A549 (cell line): ENCODE results near the gene NUDT9. TPM values are rescaled to one million over a fixed set of nuclear protein-coding genes. Genes with fewer than 3 reads are reported as not detected.
"Not testable (repeated sequence)": the region's sequence is repeated elsewhere in the genome, so short reads cannot be mapped to it uniquely, and the experiment has no call there.

ENCODE experiments used
- ATAC-seq, 2 experiments: fragments of 200-7000 bp in 1 of 2; fragments of >200 bp in 1 of 2; cut with Nextera tagmentation in 1 of 2; cut with Tn5 transposase in 1 of 2; 3 replicates each; pipeline versions ENCODE4 v1.8.0 to v1.9.1; 2018 to 2020; ENCODE audit warnings: mild to moderate bottlenecking in 1 of 2, moderate library complexity in 1 of 2
- CTCF ChIA-PET: fragments of 300-600 bp; sonication (Branson Sonifier 250); formaldehyde crosslinking; extraction: SDS; loops from one replicate; lab custom pipeline; 2021; ENCODE audit warnings: antibody characterized with exemption, inconsistent platforms; lab: Yijun Ruan, JAX
- POLR2A ChIA-PET: fragments of 350-600 bp; formaldehyde crosslinking; extraction: SDS; loops from one replicate; lab custom pipeline; 2021; ENCODE audit warnings: antibody characterized with exemption, inconsistent platforms; lab: Yijun Ruan, JAX
- DNase-seq, 2 experiments: peaks; one replicate each; pipeline versions ENCODE4 v3.0.0 to v3.0.0-alpha.2; 2011 to 2016; ENCODE audit warnings: low read depth in 1 of 2, low spot score in 1 of 2
- FAIRE-seq: peaks from 2 replicates; lab custom pipeline; 2011; peaks lifted over from hg19 to GRCh38; lab: Jason Lieb, UNC
- H3K27ac ChIP-seq, 2 experiments: fragments of >200 bp; sonication (Bioruptor Twin); formaldehyde crosslinking; 3 replicates each; pipeline ENCODE4 v1.5.1; 2016 to 2017
- H3K4me1 ChIP-seq: fragments of >200 bp; sonication (Bioruptor Twin); formaldehyde crosslinking; 3 replicates; pipeline ENCODE4 v1.6.1; 2016
- H3K4me2 ChIP-seq: fragments of >200 bp; sonication (Bioruptor Twin); formaldehyde crosslinking; 3 replicates; pipeline ENCODE4 v1.6.1; 2016
- H3K4me3 ChIP-seq: fragments of >200 bp; sonication (Bioruptor Twin); formaldehyde crosslinking; 3 replicates; pipeline ENCODE4 v1.5.1; 2016
- H3K9me3 ChIP-seq: fragments of >200 bp; sonication (Bioruptor Twin); formaldehyde crosslinking; 3 replicates; pipeline ENCODE4 v1.6.1; 2016
- BHLHE40 ChIP-seq: IDR thresholded peaks from 2 replicates; pipeline ENCODE4 v1.6.1; 2012; ENCODE audit warnings: low read depth, low read length, inconsistent platforms
- CBX2 ChIP-seq: fragments of 200-600 bp; sonication (generic); IDR thresholded peaks from 2 replicates; pipeline ENCODE4 v1.6.1; 2016; ENCODE audit warnings: low read depth, mild to moderate bottlenecking, borderline replicate concordance
- CBX8 ChIP-seq: fragments of 200-600 bp; sonication (generic); IDR thresholded peaks from 2 replicates; pipeline ENCODE4 v1.6.1; 2016
- CEBPB ChIP-seq, 2 experiments: fragments of >200 bp in 1 of 2; sonication (Bioruptor Twin) in 1 of 2; formaldehyde crosslinking in 1 of 2; IDR thresholded peaks; 2 replicates each; pipeline ENCODE4 v1.6.1; 2012 to 2016
- CHD4 ChIP-seq: fragments of 200-600 bp; sonication (generic); IDR thresholded peaks from 2 replicates; pipeline ENCODE4 v1.6.1; 2016; ENCODE audit warnings: antibody characterized with exemption, mild to moderate bottlenecking, borderline replicate concordance
- EHF ChIP-seq: fragments of 250-450 bp; sonication (Bioruptor Pico); IDR thresholded peaks from 2 replicates; pipeline ENCODE4 v1.5.0; 2020; ENCODE audit warnings: mild to moderate bottlenecking
- EHMT2 ChIP-seq: fragments of 200-600 bp; sonication (generic); IDR thresholded peaks from 2 replicates; pipeline ENCODE4 v1.6.1; 2016; ENCODE audit warnings: antibody characterized with exemption, low read depth, mild to moderate bottlenecking, moderate library complexity
- EP300 ChIP-seq, 2 experiments: fragments of >200 bp; sonication (Bioruptor Twin); formaldehyde crosslinking; IDR thresholded peaks; 2 replicates in 1 of 2; 3 replicates in 1 of 2; pipeline ENCODE4 v1.6.1; 2016 to 2017
- ESRRA ChIP-seq: fragments of 150-350 bp; IDR thresholded peaks from 2 replicates; pipeline ENCODE4 v1.6.1; 2014; ENCODE audit warnings: mild to moderate bottlenecking, low read length, borderline replicate concordance
- FOSB ChIP-seq: fragments of 250-450 bp; sonication (Bioruptor Pico); IDR thresholded peaks from 2 replicates; pipeline ENCODE4 v1.5.0; 2020; ENCODE audit warnings: mild to moderate bottlenecking, moderate library complexity
- HDAC2 ChIP-seq: fragments of 200-600 bp; sonication (generic); IDR thresholded peaks from 2 replicates; pipeline ENCODE4 v1.6.1; 2016
- HOXB5 ChIP-seq: fragments of 250-450 bp; sonication (Bioruptor Pico); IDR thresholded peaks from 2 replicates; pipeline ENCODE4 v1.5.0; 2020; ENCODE audit warnings: mild to moderate bottlenecking, moderate library complexity
- JUNB ChIP-seq: fragments of >200 bp; sonication (Bioruptor Twin); formaldehyde crosslinking; IDR thresholded peaks from 2 replicates; pipeline ENCODE4 v1.6.1; 2016
- MAZ ChIP-seq: fragments of 150-350 bp; IDR thresholded peaks from 2 replicates; pipeline ENCODE4 v1.6.1; 2014; ENCODE audit warnings: antibody characterized with exemption, low read depth, low read length, borderline replicate concordance
- NFE2L2 ChIP-seq: fragments of 150-350 bp; conservative IDR thresholded peaks from 2 replicates; pipeline ENCODE4 v1.6.1; 2014; ENCODE audit warnings: low read length
- NPAS2 ChIP-seq: fragments of 250-450 bp; sonication (Bioruptor Pico); IDR thresholded peaks from 2 replicates; pipeline ENCODE4 v1.8.0; 2022; ENCODE audit warnings: mild to moderate bottlenecking, moderate library complexity, borderline replicate concordance
- NR3C1 ChIP-seq: fragments of >200 bp; sonication (Bioruptor Twin); formaldehyde crosslinking; IDR thresholded peaks from 3 replicates; pipeline ENCODE4 v1.6.1; 2017
- RARB ChIP-seq: fragments of 250-450 bp; sonication (Bioruptor Pico); IDR thresholded peaks from 2 replicates; pipeline ENCODE4 v1.8.0; 2021; ENCODE audit warnings: mild to moderate bottlenecking, moderate library complexity
- RCOR1 ChIP-seq: fragments of 150-350 bp; IDR thresholded peaks from 2 replicates; pipeline ENCODE4 v1.6.1; 2014; ENCODE audit warnings: antibody characterized with exemption, low read length, low read depth
- RFX5 ChIP-seq: fragments of 450-650 bp; IDR thresholded peaks from 2 replicates; pipeline ENCODE4 v1.7.1; 2014; ENCODE audit warnings: antibody characterized with exemption, mild to moderate bottlenecking, moderate library complexity
- SMC3 ChIP-seq: fragments of >200 bp; sonication (Bioruptor Twin); formaldehyde crosslinking; IDR thresholded peaks from 3 replicates; pipeline ENCODE4 v1.6.1; 2018; ENCODE audit warnings: inconsistent platforms
- TFCP2L1 ChIP-seq: fragments of 250-450 bp; sonication (Bioruptor Pico); IDR thresholded peaks from 2 replicates; pipeline ENCODE4 v1.5.0; 2021; ENCODE audit warnings: mild to moderate bottlenecking
- TP53 ChIP-seq: fragments of 250-450 bp; sonication (Bioruptor Pico); IDR thresholded peaks from 2 replicates; pipeline ENCODE4 v1.5.0; 2021; ENCODE audit warnings: mild to moderate bottlenecking, moderate library complexity
- ZFP36 ChIP-seq: fragments of 450-650 bp; IDR thresholded peaks from 2 replicates; pipeline ENCODE4 v1.6.1; 2014; ENCODE audit warnings: borderline replicate concordance; ENCODE audit not compliant: partially characterized antibody
- ZNF302 ChIP-seq: fragments of 250-450 bp; sonication (Bioruptor Pico); IDR thresholded peaks from 2 replicates; pipeline ENCODE4 v1.9.0; 2021; ENCODE audit warnings: inconsistent platforms, mild to moderate bottlenecking, moderate library complexity
- ZSCAN20 ChIP-seq: fragments of 250-450 bp; sonication (Bioruptor Pico); IDR thresholded peaks from 2 replicates; pipeline ENCODE4 v1.8.0; 2022; ENCODE audit warnings: mild to moderate bottlenecking, moderate library complexity
- WGBS: methylation state at CpG from one replicate; pipeline ENCODE4 v1.1.6; 2017; ENCODE audit errors: missing lambda C conversion rate; 5-methylcytosine and 5-hydroxymethylcytosine counted together
- polyA plus RNA-seq, 4 experiments: library from polyadenylated mRNA; depleted of rRNA in 3 of 4; stranded (reverse); fragments of >200 nt; fragmentation: RNase III in 1 of 4; extraction: RNeasy Plus Mini Kit Qiagen cat#74134 plus additional on column Dnase treatment in 1 of 4; gene quantifications; 2 replicates in 3 of 4; 3 replicates in 1 of 4; pipeline ENCODE4 v1.2.3, GENCODE V29; 2011 to 2017
- TF ChIP-seq, protein P1 (sequence below): IDR thresholded peaks from 2 replicates; pipeline ENCODE4 v1.6.1; 2012
- TF ChIP-seq, protein P2 (sequence below): fragments of 250-450 bp; sonication (Bioruptor Pico); IDR thresholded peaks from 2 replicates; pipeline ENCODE4 v1.5.0; 2021; ENCODE audit warnings: mild to moderate bottlenecking, moderate library complexity, borderline replicate concordance

The NUDT9 gene
- polyA plus RNA-seq, 2 of the 4 experiments (the other 2 are of a cell fraction) = 36.7 to 44.0 TPM

DNA sequence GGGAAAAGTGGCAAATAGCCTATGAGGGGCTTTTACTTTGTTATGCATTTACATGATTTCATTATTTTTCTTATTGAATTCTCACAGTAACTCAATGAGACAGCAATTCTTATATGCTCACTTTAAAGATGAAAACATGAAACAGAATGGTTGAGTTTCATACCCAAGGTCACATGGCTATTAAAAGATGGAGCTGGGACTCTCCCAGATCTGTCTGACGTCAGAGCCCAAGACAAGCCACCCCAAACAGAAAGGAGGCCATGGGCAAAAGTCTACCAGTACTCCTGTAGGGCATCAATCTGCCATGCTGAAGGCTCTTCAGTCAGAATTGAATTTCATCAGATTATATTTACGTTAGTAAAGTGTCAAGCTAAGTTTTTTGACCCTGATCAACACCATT lies 44.6 kb upstream of the NUDT9 start:
- Histone ChIP-seq H3K27ac (no peak overlapping the region), H3K4me1 (peaks cover 17% of the 10 kb centered on the region), H3K9me3 (no peaks in the 10 kb centered on the region)
- no peak for ATAC-seq
- POLR2A ChIA-PET = interaction anchor here (1.6 kb wide), 1 partner anchor 13 kb away, joined by 4 read pairs; the partner anchor contains the start of gene HSD17B11
- no peak for TF ChIP-seq RFX5
- no peak for TF ChIP-seq ESRRA
- no peak for TF ChIP-seq CBX8
- no peak for TF ChIP-seq CHD4
- no peak for TF ChIP-seq MAZ
- no peak for TF ChIP-seq CEBPB (IDR thresholded peaks at IDR 0.05)
- TF ChIP-seq EP300 (IDR thresholded peaks at IDR 0.05) = no peak
- TF ChIP-seq, all 56 proteins: peak for 0
- 94% methylated on average over 2 of the region's 2 CpGs for WGBS
- no peak overlapping the region for H3K4me3 ChIP-seq
- no peak for DNase-seq
- FAIRE-seq = no peak
- CTCF ChIA-PET = interaction anchor here (2.3 to 4.5 kb wide), 2 partner anchors 82 to 89 kb away, joined by 6 to 22 read pairs; no protein-coding TSS in a partner anchor
- no peak overlapping the region for H3K4me2 ChIP-seq

DNA sequence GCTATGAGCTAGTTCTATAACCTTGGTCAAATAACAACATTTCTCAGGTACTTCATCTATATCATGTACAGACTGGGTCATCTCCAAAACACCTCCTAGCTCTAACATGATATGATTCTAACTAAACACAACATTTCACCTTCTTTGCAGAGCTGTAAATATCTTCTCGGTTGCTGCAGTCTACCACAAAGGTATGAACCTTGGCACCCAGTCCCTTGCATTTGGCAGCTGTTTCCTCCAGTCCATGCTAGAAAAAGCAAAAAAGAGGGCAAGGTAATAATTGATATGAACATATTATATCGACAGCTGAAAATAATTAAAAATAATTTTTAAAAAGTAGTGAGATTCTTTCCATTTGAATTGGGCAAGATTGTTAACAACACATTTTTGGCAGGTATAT lies 40.3 kb upstream of the NUDT9 start:
- DNase-seq (no peak), ATAC-seq (no peak), FAIRE-seq (no peak)
- Histone ChIP-seq H3K9me3 (no peaks in the 10 kb centered on the region), H3K4me1 (0 out of 3 replicates have a peak, but pooled peaks cover under 1% of the 10 kb centered on the region), H3K27ac (no peak overlapping the region), H3K4me2 (no peak overlapping the region), H3K4me3 (no peak overlapping the region)
- POLR2A ChIA-PET = no interaction called here
- CTCF ChIA-PET = interaction anchor here (1.5 to 2.7 kb wide), 2 partner anchors 9 to 29 kb away, joined by 7 to 10 read pairs; partner anchors contain the start of gene HSD17B11
- TF ChIP-seq CBX8 (no peak), HDAC2 (no peak), RARB (CRISPR knock-in tag) (no peak), NR3C1 (no peak), HOXB5 (CRISPR knock-in tag) (no peak), BHLHE40 (no peak), ZFP36 (no peak), RCOR1 (no peak), ZSCAN20 (CRISPR knock-in tag) (no peak), NFE2L2 (no peak), JUNB (no peak), FOSB (no peak), NPAS2 (CRISPR knock-in tag) (no peak), TP53 (CRISPR knock-in tag) (no peak)
- TF ChIP-seq, protein P1, sequence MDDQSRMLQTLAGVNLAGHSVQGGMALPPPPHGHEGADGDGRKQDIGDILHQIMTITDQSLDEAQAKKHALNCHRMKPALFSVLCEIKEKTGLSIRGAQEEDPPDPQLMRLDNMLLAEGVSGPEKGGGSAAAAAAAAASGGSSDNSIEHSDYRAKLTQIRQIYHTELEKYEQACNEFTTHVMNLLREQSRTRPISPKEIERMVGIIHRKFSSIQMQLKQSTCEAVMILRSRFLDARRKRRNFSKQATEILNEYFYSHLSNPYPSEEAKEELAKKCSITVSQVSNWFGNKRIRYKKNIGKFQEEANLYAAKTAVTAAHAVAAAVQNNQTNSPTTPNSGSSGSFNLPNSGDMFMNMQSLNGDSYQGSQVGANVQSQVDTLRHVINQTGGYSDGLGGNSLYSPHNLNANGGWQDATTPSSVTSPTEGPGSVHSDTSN = no peak
- TF ChIP-seq, protein P2, sequence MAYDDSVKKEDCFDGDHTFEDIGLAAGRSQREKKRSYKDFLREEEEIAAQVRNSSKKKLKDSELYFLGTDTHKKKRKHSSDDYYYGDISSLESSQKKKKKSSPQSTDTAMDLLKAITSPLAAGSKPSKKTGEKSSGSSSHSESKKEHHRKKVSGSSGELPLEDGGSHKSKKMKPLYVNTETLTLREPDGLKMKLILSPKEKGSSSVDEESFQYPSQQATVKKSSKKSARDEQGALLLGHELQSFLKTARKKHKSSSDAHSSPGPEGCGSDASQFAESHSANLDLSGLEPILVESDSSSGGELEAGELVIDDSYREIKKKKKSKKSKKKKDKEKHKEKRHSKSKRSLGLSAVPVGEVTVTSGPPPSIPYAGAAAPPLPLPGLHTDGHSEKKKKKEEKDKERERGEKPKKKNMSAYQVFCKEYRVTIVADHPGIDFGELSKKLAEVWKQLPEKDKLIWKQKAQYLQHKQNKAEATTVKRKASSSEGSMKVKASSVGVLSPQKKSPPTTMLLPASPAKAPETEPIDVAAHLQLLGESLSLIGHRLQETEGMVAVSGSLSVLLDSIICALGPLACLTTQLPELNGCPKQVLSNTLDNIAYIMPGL (CRISPR knock-in tag) = no peak
- TF ChIP-seq, all 56 proteins: peak for 0
- 87% methylated on average over 2 of the region's 2 CpGs for WGBS

DNA sequence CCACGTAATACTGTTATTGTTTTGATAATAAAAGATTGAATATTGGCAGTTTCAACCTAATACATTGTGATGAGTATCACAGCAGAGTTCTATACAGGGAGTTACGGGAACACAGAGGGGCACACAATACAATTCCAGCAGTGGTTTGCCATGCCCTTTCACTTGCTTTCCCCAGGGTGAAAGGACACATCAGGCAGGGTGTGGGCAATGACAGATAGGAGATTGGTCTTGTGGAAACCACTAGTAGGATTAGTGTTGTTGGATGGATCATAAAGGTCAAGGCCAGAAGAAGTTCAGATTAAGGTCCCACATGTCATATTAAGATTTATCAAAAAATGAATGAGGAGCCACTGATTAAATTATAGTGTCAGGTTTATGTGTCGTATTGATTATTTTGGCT lies 39.4 kb upstream of the NUDT9 start:
- TF ChIP-seq CBX2 (no peak), ZNF302 (no peak), EHMT2 (no peak), TFCP2L1 (CRISPR knock-in tag) (no peak), SMC3 (no peak), ZFP36 (no peak), EHF (CRISPR knock-in tag) (no peak), HOXB5 (CRISPR knock-in tag) (no peak), HDAC2 (no peak)
- TF ChIP-seq, all 56 proteins: peak for 0
- Histone ChIP-seq H3K27ac (no peak overlapping the region), H3K4me1 (0 out of 3 replicates have a peak, but pooled peaks cover 3% of the 10 kb centered on the region), H3K4me3 (no peak overlapping the region), H3K9me3 (no peaks in the 10 kb centered on the region), H3K4me2 (no peak overlapping the region)
- CTCF ChIA-PET = interaction anchor here (2.7 kb wide), 1 partner anchor 8 kb away, joined by 10 read pairs; the partner anchor contains the start of gene HSD17B11
- no peak for FAIRE-seq
- ATAC-seq = no peak
- WGBS = 98% methylated on average over 3 of the region's 3 CpGs
- POLR2A ChIA-PET = no interaction called here
- DNase-seq = no peak

DNA sequence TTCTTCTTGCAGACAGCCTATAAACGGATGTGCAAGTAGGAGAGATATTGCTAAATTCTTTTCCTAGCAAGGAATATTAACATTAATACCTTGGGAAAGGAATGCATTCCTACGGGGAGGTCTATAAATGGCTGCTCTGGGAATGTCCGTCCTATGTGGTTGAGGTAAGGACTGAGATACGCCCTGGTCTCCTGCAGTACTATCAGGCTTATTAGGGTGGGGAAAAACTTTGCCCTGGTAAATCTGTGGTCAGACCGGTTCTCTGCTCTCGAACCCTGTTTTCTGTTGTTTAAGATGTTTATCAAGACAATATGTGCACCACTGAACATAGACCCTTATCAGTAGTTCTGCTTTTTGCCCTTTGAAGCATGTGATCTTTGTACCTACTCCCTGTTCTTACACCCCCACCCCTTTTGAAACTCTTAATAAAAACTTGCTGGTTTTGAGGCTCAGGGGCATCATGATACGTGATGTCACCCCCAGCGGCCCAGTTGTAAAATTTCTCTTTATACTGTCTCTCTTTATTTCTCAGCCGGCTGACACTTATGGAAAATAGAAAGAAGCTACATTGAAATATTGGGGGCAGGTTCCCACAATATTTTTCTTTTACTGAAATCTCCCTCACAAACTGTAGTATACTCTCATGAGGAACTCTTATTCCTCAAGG lies 37.8 kb upstream of the NUDT9 start:
- POLR2A ChIA-PET, ATAC-seq, H3K4me2 ChIP-seq, H3K9me3 ChIP-seq, DNase-seq, H3K4me3 ChIP-seq, H3K4me1 ChIP-seq, FAIRE-seq, H3K27ac ChIP-seq: not testable (repeated sequence)
- CTCF ChIA-PET = interaction anchor here (1.6 kb wide), 1 partner anchor 9 kb away, joined by 6 read pairs; no protein-coding TSS in a partner anchor
- 78% methylated on average over 9 of the region's 9 CpGs for WGBS
